NT2/D1 (cell line): Measurements from ENCODE around the gene SHISA6.

Experiments
- YY1 ChIP-seq: IDR thresholded peaks from 2 replicates; pipeline ENCODE4 v1.6.1; 2011; ENCODE audit not compliant: insufficient read length, insufficient read depth
- ZNF274 ChIP-seq: IDR thresholded peaks from 2 replicates; pipeline ENCODE4 v1.6.1; 2011; ENCODE audit warnings: mild to moderate bottlenecking, low read depth, low read length

- no peak for TF ChIP-seq YY1
- no peak for TF ChIP-seq ZNF274
Observed at GRCh38 chr17:11430751-11431150, 189.7 kb downstream of the SHISA6 start.
